Measurements from ENCODE around the gene ZPR1.

DNA sequence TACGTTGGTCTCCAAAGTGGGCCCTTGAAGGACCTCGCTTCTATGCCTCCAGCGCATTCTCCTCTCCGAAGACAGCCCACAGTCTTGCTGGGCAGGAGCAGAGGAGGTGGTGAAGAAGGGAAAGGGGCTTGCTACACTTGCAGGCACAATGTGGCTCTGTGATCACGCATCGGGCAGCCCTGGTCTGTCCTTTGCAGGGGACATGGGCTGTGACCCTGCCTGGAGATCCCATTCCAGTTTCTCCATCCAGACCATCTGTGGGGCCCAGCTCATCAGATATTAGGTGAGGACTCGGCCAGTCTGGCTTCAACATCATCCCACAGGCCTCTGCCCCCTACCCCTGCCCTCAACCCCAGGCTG lies 48.8 kb upstream of the ZPR1 start:
- TF ChIP-seq, protein P1, sequence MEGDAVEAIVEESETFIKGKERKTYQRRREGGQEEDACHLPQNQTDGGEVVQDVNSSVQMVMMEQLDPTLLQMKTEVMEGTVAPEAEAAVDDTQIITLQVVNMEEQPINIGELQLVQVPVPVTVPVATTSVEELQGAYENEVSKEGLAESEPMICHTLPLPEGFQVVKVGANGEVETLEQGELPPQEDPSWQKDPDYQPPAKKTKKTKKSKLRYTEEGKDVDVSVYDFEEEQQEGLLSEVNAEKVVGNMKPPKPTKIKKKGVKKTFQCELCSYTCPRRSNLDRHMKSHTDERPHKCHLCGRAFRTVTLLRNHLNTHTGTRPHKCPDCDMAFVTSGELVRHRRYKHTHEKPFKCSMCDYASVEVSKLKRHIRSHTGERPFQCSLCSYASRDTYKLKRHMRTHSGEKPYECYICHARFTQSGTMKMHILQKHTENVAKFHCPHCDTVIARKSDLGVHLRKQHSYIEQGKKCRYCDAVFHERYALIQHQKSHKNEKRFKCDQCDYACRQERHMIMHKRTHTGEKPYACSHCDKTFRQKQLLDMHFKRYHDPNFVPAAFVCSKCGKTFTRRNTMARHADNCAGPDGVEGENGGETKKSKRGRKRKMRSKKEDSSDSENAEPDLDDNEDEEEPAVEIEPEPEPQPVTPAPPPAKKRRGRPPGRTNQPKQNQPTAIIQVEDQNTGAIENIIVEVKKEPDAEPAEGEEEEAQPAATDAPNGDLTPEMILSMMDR (IDR thresholded peaks at IDR 0.05) = no peak
- TF ChIP-seq POLR2A (IDR thresholded peaks at IDR 0.05) = no peak
